Immature natural killer cell (primary cell): ENCODE results near the gene U2AF2. TPM values are rescaled to one million over a fixed set of nuclear protein-coding genes. Genes with fewer than 3 reads are reported as not detected.

ENCODE experiments used
- DNase-seq, 3 donors: peaks; one replicate each; pipeline ENCODE4 v3.0.0; 2022; ENCODE audit warnings: mixed read lengths in 1 of 3
- H3K27ac Mint-ChIP-seq, 6 donors: one replicate each; pipeline ENCODE4 v1.8.0; 2020; ENCODE audit warnings: mixed read lengths in 6 of 6, mild to moderate bottlenecking in 5 of 6, inconsistent platforms in 4 of 6, moderate library complexity in 3 of 6
- H3K27me3 Mint-ChIP-seq, 3 donors: one replicate each; pipeline ENCODE4 v1.8.0; 2020 to 2021; ENCODE audit warnings: low read depth in 3 of 3, mild to moderate bottlenecking in 3 of 3, mixed read lengths in 3 of 3, moderate library complexity in 3 of 3, inconsistent platforms in 1 of 3
- H3K36me3 Mint-ChIP-seq, 3 donors: one replicate each; pipeline ENCODE4 v1.8.0; 2020; ENCODE audit warnings: mixed read lengths in 3 of 3, inconsistent platforms in 2 of 3, mild to moderate bottlenecking in 2 of 3
- H3K4me1 Mint-ChIP-seq, 2 donors: one replicate each; pipeline ENCODE4 v1.8.0; 2020; ENCODE audit warnings: inconsistent platforms in 2 of 2, mild to moderate bottlenecking in 2 of 2, mixed read lengths in 2 of 2, moderate library complexity in 1 of 2
- H3K4me3 Mint-ChIP-seq, 5 donors: one replicate each; pipeline ENCODE4 v1.8.0; 2020; ENCODE audit warnings: mild to moderate bottlenecking in 5 of 5, mixed read lengths in 5 of 5, inconsistent platforms in 3 of 5, moderate library complexity in 3 of 5
- H3K9me3 Mint-ChIP-seq, 6 donors: one replicate each; pipeline ENCODE4 v1.8.0; 2020; ENCODE audit warnings: mild to moderate bottlenecking in 6 of 6, mixed read lengths in 6 of 6, inconsistent platforms in 4 of 6, moderate library complexity in 3 of 6
- polyA plus RNA-seq, 3 donors: library from polyadenylated mRNA; unstranded; fragments of 300-500 nt; fragmentation: Illumina TruSeq; gene quantifications; one replicate each; pipeline ENCODE4 v1.2.3, GENCODE V29; 2021

The U2AF2 gene
- polyA plus RNA-seq, 3 donors from 2014 or later = 3.1 to 17.0 (median 8.0) TPM

GRCh38 chr19:55625004-55625326 lies 29.9 kb upstream of the U2AF2 start:
- no peaks in the 10 kb centered on the region for H3K9me3 Mint-ChIP-seq
- H3K27me3 Mint-ChIP-seq = peaks cover 5 to 10% (median 8%) of the 10 kb centered on the region in 3 donors
- DNase-seq = no peak
- peak overlapping the region; percentile 80 to 98 (median 96) for H3K27ac Mint-ChIP-seq
- H3K36me3 Mint-ChIP-seq = peaks cover 0 to 4% (median 4%) of the 10 kb centered on the region in 3 donors
- peak overlapping the region; percentile 85 to 94 (median 88) for H3K4me3 Mint-ChIP-seq
- H3K4me1 Mint-ChIP-seq = peaks cover 22 to 28% of the 10 kb centered on the region in 2 donors

- H3K4me1 Mint-ChIP-seq = peaks cover 15 to 20% of the 10 kb centered on the region in 2 donors
- H3K27me3 Mint-ChIP-seq = peaks cover 5 to 10% (median 8%) of the 10 kb centered on the region in 3 donors
- H3K9me3 Mint-ChIP-seq = no peaks in the 10 kb centered on the region
- peak overlapping the region in 1 of 6 donors; percentile 29 for H3K27ac Mint-ChIP-seq
- peak overlapping the region in 1 of 5 donors; percentile 29 for H3K4me3 Mint-ChIP-seq
- DNase-seq = peak in 1 of 3 donors; percentile 13
- H3K36me3 Mint-ChIP-seq = peaks cover 0 to 4% (median 4%) of the 10 kb centered on the region in 3 donors
Observed at GRCh38 chr19:55626350-55626749, 28.5 kb upstream of the U2AF2 start.

- H3K4me1 Mint-ChIP-seq = peaks cover 37 to 42% of the 10 kb centered on the region in 2 donors
- H3K9me3 Mint-ChIP-seq = no peaks in the 10 kb centered on the region
- peak overlapping the region in 4 of 5 donors; percentile 5 to 39 (median 23) for H3K4me3 Mint-ChIP-seq
- H3K27me3 Mint-ChIP-seq = peaks cover 7 to 16% (median 16%) of the 10 kb centered on the region in 3 donors
- H3K27ac Mint-ChIP-seq = peak overlapping the region; percentile 4 to 84 (median 48)
- peak; percentile 83 to 87 (median 85) for DNase-seq
- no peaks in the 10 kb centered on the region for H3K36me3 Mint-ChIP-seq
Observed at GRCh38 chr19:55632463-55632834, 22.4 kb upstream of the U2AF2 start.

- H3K4me3 Mint-ChIP-seq = peak overlapping the region; percentile 18 to 100 (median 97)
- peaks cover 45 to 52% of the 10 kb centered on the region in 2 donors for H3K4me1 Mint-ChIP-seq
- peak overlapping the region in 2 of 6 donors; percentile 68 to 100 for H3K27ac Mint-ChIP-seq
- H3K27me3 Mint-ChIP-seq = peaks cover 7 to 19% (median 18%) of the 10 kb centered on the region in 3 donors
- no peaks in the 10 kb centered on the region for H3K9me3 Mint-ChIP-seq
- peaks cover under 1 to 4% (median 3%) of the 10 kb centered on the region in 3 donors for H3K36me3 Mint-ChIP-seq
- no peak for DNase-seq
Observed at GRCh38 chr19:55633861-55634260, 21.0 kb upstream of the U2AF2 start.

- peaks cover 7 to 19% (median 18%) of the 10 kb centered on the region in 3 donors for H3K27me3 Mint-ChIP-seq
- no peaks in the 10 kb centered on the region for H3K9me3 Mint-ChIP-seq
- peaks cover 60 to 61% of the 10 kb centered on the region in 2 donors for H3K4me1 Mint-ChIP-seq
- DNase-seq = peak in 1 of 3 donors; percentile 14
- H3K27ac Mint-ChIP-seq = peak overlapping the region; percentile 97 to 100 (median 100)
- peak overlapping the region; percentile 97 to 100 (median 98) for H3K4me3 Mint-ChIP-seq
- peaks cover 3 to 4% (median 3%) of the 10 kb centered on the region in 3 donors for H3K36me3 Mint-ChIP-seq
Observed at GRCh38 chr19:55635334-55635717, 19.5 kb upstream of the U2AF2 start.

GRCh38 chr19:55635856-55636440 lies 18.9 kb upstream of the U2AF2 start:
- Mint-ChIP-seq H3K9me3 (no peaks in the 10 kb centered on the region), H3K27me3 (peaks cover 10 to 19% (median 18%) of the 10 kb centered on the region in 3 donors), H3K36me3 (peaks cover 3 to 4% (median 3%) of the 10 kb centered on the region in 3 donors), H3K27ac (peak overlapping the region; percentile 97 to 100 (median 100)), H3K4me3 (peak overlapping the region; percentile 97 to 100 (median 98)), H3K4me1 (peaks cover 63 to 64% of the 10 kb centered on the region in 2 donors)
- no peak for DNase-seq

- peak overlapping the region; percentile 97 to 100 (median 98) for H3K4me3 Mint-ChIP-seq
- H3K4me1 Mint-ChIP-seq = peaks cover 67 to 68% of the 10 kb centered on the region in 2 donors
- no peaks in the 10 kb centered on the region for H3K9me3 Mint-ChIP-seq
- H3K36me3 Mint-ChIP-seq = peaks cover 3 to 4% (median 3%) of the 10 kb centered on the region in 3 donors
- H3K27ac Mint-ChIP-seq = peak overlapping the region; percentile 97 to 100 (median 100)
- peaks cover 10 to 19% (median 18%) of the 10 kb centered on the region in 3 donors for H3K27me3 Mint-ChIP-seq
- no peak for DNase-seq
Observed at GRCh38 chr19:55636723-55637122, 18.1 kb upstream of the U2AF2 start.

GRCh38 chr19:55637534-55637933 lies 17.3 kb upstream of the U2AF2 start:
- no peak for DNase-seq
- H3K4me1 Mint-ChIP-seq = peaks cover 66 to 68% of the 10 kb centered on the region in 2 donors
- peaks cover 3 to 4% (median 3%) of the 10 kb centered on the region in 3 donors for H3K36me3 Mint-ChIP-seq
- peak overlapping the region in 4 of 5 donors; percentile 26 to 59 (median 44) for H3K4me3 Mint-ChIP-seq
- H3K27ac Mint-ChIP-seq = peak overlapping the region; percentile 21 to 80 (median 49)
- H3K9me3 Mint-ChIP-seq = no peaks in the 10 kb centered on the region
- peaks cover 10 to 14% (median 14%) of the 10 kb centered on the region in 3 donors for H3K27me3 Mint-ChIP-seq

- peak; percentile 48 to 56 (median 55) for DNase-seq
- H3K4me3 Mint-ChIP-seq = peak overlapping the region; percentile 38 to 73 (median 58)
- no peaks in the 10 kb centered on the region for H3K9me3 Mint-ChIP-seq
Observed at GRCh38 chr19:55638864-55639359, 15.9 kb upstream of the U2AF2 start.

GRCh38 chr19:55640043-55640576 lies 14.7 kb upstream of the U2AF2 start:
- DNase-seq = peak; percentile 56 to 64 (median 61)
- Mint-ChIP-seq H3K27ac (peak overlapping the region; percentile 66 to 79 (median 76)), H3K9me3 (no peaks in the 10 kb centered on the region), H3K4me3 (peak overlapping the region; percentile 75 to 83 (median 79)), H3K36me3 (peaks cover 3 to 4% (median 3%) of the 10 kb centered on the region in 3 donors), H3K4me1 (peaks cover 66 to 73% of the 10 kb centered on the region in 2 donors), H3K27me3 (peaks cover 7 to 9% (median 9%) of the 10 kb centered on the region in 3 donors)

More at GRCh38 chr19:55638864-55639359, 15.9 kb upstream of the U2AF2 start:
- Mint-ChIP-seq H3K27ac (peak overlapping the region in 5 of 6 donors; percentile 72 to 84 (median 75)), H3K4me1 (peaks cover 73 to 74% of the 10 kb centered on the region in 2 donors), H3K36me3 (peaks cover 3 to 4% (median 3%) of the 10 kb centered on the region in 3 donors), H3K27me3 (peaks cover 11 to 14% (median 13%) of the 10 kb centered on the region in 3 donors)

GRCh38 chr19:55640577-55641425 lies 14.0 kb upstream of the U2AF2 start, which contains the start of gene ZNF580:
ZNF580 (plus strand) TSS chr19:55641002; CDS start chr19:55642509, 1,507 bp downstream.
- Mint-ChIP-seq H3K4me1 (peaks cover 59 to 69% of the 10 kb centered on the region in 2 donors), H3K4me3 (peak within 1 kb of the TSS; percentile 88 to 94 (median 89)), H3K27me3 (peaks cover 5 to 9% (median 6%) of the 10 kb centered on the region in 3 donors), H3K9me3 (no peaks in the 10 kb centered on the region), H3K36me3 (peaks cover 3 to 4% (median 3%) of the 10 kb centered on the region in 3 donors), H3K27ac (peak within 1 kb of the TSS; percentile 79 to 92 (median 86))
- DNase-seq = peak; percentile 50 to 56 (median 52)

GRCh38 chr19:55641426-55642152 lies 13.2 kb upstream of the U2AF2 start:
- Mint-ChIP-seq H3K27me3 (peaks cover 5 to 9% (median 5%) of the 10 kb centered on the region in 3 donors), H3K4me3 (peak overlapping the region; percentile 88 to 94 (median 89)), H3K4me1 (peaks cover 51 to 61% of the 10 kb centered on the region in 2 donors), H3K27ac (peak overlapping the region; percentile 79 to 92 (median 86)), H3K9me3 (no peaks in the 10 kb centered on the region), H3K36me3 (peaks cover 3 to 4% (median 3%) of the 10 kb centered on the region in 3 donors)
- DNase-seq = peak in 1 of 3 donors; percentile 8
